HepG2 (cell line): Measurements from ENCODE around the gene DAPK1. TPM values are rescaled to one million over a fixed set of nuclear protein-coding genes. Genes with fewer than 3 reads are reported as not detected.

ENCODE experiments used
- ATAC-seq: fragments of 200-7000 bp; cut with Tn5 transposase; 3 replicates; pipeline ENCODE4 v1.9.1; 2020; ENCODE audit warnings: mild to moderate bottlenecking, moderate library complexity
- BruUV-seq: library from RNA; stranded (reverse); fragments of 400-500 nt; replicated peaks from 2 replicates; lab custom pipeline; 2021; lab: Mats Ljungman, UMichigan
- CTCF ChIA-PET: fragments of 300-600 bp; formaldehyde crosslinking; extraction: SDS; loops from one replicate; lab custom pipeline; 2021; ENCODE audit warnings: low total read pairs, inconsistent platforms, low intra/inter-chr PET ratio; lab: Yijun Ruan, JAX
- POLR2A ChIA-PET: fragments of 350-600 bp; sonication (Branson Sonifier 250); formaldehyde crosslinking; loops from one replicate; lab custom pipeline; 2020; ENCODE audit warnings: antibody characterized with exemption, inconsistent platforms; lab: Yijun Ruan, JAX
- DNase-seq: peaks from one replicate; pipeline ENCODE4 v3.0.0-alpha.2; 2015; ENCODE audit warnings: low spot score
- FAIRE-seq: peaks from 3 replicates; lab custom pipeline; 2011; peaks lifted over from hg19 to GRCh38; lab: Jason Lieb, UNC
- H2AFZ ChIP-seq: one replicate; pipeline ENCODE4 v1.6.1; 2011; ENCODE audit warnings: low read length, inconsistent platforms
- H3K27ac ChIP-seq: fragments of 300-600 bp; 3 replicates; pipeline ENCODE4 v1.8.0; 2011; ENCODE audit warnings: mixed run types, mild to moderate bottlenecking, mixed read lengths, low read length, inconsistent platforms; ENCODE audit not compliant: insufficient read depth; ENCODE audit errors: extremely low read length
- H3K27me3 ChIP-seq, 2 experiments: fragments of 200-600 bp in 1 of 2; 2 replicates in 1 of 2; 3 replicates in 1 of 2; pipeline versions ENCODE4 v1.6.0 to v1.8.0; 2011; ENCODE audit warnings: low read length in 2 of 2, mild to moderate bottlenecking in 2 of 2, moderate library complexity in 2 of 2, inconsistent platforms in 1 of 2; ENCODE audit not compliant: insufficient read depth in 2 of 2, control insufficient read depth in 1 of 2
- H3K36me3 ChIP-seq, 2 experiments: fragments of 200-600 bp in 1 of 2; replicated peaks in 1 of 2; 2 replicates in 1 of 2; 3 replicates in 1 of 2; pipeline versions ENCODE4 v1.5.1 to v1.8.0; 2011; ENCODE audit warnings: low read length in 2 of 2, inconsistent platforms in 1 of 2; ENCODE audit not compliant: insufficient read depth in 2 of 2, control insufficient read depth in 1 of 2
- H3K4me1 ChIP-seq: 2 replicates; pipeline ENCODE4 v1.5.1; 2012; ENCODE audit warnings: low read length, inconsistent platforms; ENCODE audit not compliant: insufficient read depth
- H3K4me2 ChIP-seq: 2 replicates; pipeline ENCODE4 v1.6.0; 2011; ENCODE audit warnings: low read depth, low read length, inconsistent platforms
- H3K4me3 ChIP-seq, 3 experiments: fragments of 200-600 bp in 1 of 3; sonication (generic), shearing (Covaris generic) in 1 of 3; replicated peaks in 1 of 3; 2 replicates each; pipeline ENCODE4 v1.5.1; 2011 to 2016; ENCODE audit warnings: low read length in 3 of 3, inconsistent platforms in 2 of 3, low read depth in 2 of 3, mild to moderate bottlenecking in 2 of 3, control low read depth in 1 of 3, mixed read lengths in 1 of 3; ENCODE audit not compliant: insufficient read depth in 1 of 3
- H3K79me2 ChIP-seq: one replicate; pipeline ENCODE4 v1.6.1; 2011; ENCODE audit warnings: low read length, inconsistent platforms; ENCODE audit not compliant: insufficient read depth
- H3K9ac ChIP-seq: 2 replicates; pipeline ENCODE4 v1.6.0; 2011; ENCODE audit warnings: mild to moderate bottlenecking, low read depth, low read length, inconsistent platforms; ENCODE audit not compliant: insufficient read depth
- H3K9me3 ChIP-seq: 2 replicates; pipeline ENCODE4 v1.5.1; 2012; ENCODE audit warnings: mild to moderate bottlenecking, low read length
- H4K20me1 ChIP-seq: 2 replicates; pipeline ENCODE4 v1.6.0; 2011; ENCODE audit warnings: inconsistent platforms, mild to moderate bottlenecking, low read length, moderate library complexity; ENCODE audit not compliant: insufficient read depth
- ATF1 ChIP-seq: IDR thresholded peaks from 2 replicates; pipeline ENCODE4 v1.6.1; 2016; ENCODE audit warnings: mild to moderate bottlenecking, control low read depth
- ETV5 ChIP-seq: IDR thresholded peaks from 2 replicates; pipeline ENCODE4 v1.6.1; 2018; ENCODE audit warnings: missing biosample characterization, missing genetic modification reagents, inconsistent platforms, borderline replicate concordance
- KLF12 ChIP-seq: sonication (generic); formaldehyde crosslinking; IDR thresholded peaks from 2 replicates; pipeline ENCODE4 v1.4.0; 2020; ENCODE audit warnings: missing genetic modification reagents, borderline replicate concordance
- MEIS2 ChIP-seq: sonication (generic); formaldehyde crosslinking; IDR thresholded peaks from 2 replicates; pipeline ENCODE4 v1.9.0; 2021; ENCODE audit warnings: mild to moderate bottlenecking, missing genetic modification reagents
- NCOR1 ChIP-seq: fragments of 200-600 bp; sonication (generic); IDR thresholded peaks from 2 replicates; pipeline ENCODE4 v1.7.0; 2017; ENCODE audit warnings: antibody characterized with exemption, low read length, borderline replicate concordance
- NFKBIZ ChIP-seq: IDR thresholded peaks from 2 replicates; pipeline ENCODE4 v1.6.1; 2018; ENCODE audit warnings: missing genetic modification reagents, missing compliant biosample characterization
- POLR2A ChIP-seq, 2 experiments: IDR thresholded peaks; 2 replicates each; pipeline ENCODE4 v1.6.1; 2011; ENCODE audit warnings: low read depth in 2 of 2, low read length in 2 of 2, mild to moderate bottlenecking in 1 of 2, moderate library complexity in 1 of 2; ENCODE audit not compliant: insufficient read depth in 1 of 2
- SATB2 ChIP-seq: sonication (generic); formaldehyde crosslinking; IDR thresholded peaks from 2 replicates; pipeline ENCODE4 v1.5.0; 2020; ENCODE audit warnings: missing genetic modification reagents
- SIN3A ChIP-seq: IDR thresholded peaks from 2 replicates; pipeline ENCODE4 v1.6.1; 2011; ENCODE audit warnings: low read depth, mild to moderate bottlenecking, control low read depth, low read length, borderline replicate concordance
- TGIF2 ChIP-seq: IDR thresholded peaks from 2 replicates; pipeline ENCODE4 v1.6.1; 2016; ENCODE audit warnings: control low read depth, missing compliant biosample characterization
- ZFX ChIP-seq: sonication (generic); formaldehyde crosslinking; IDR thresholded peaks from 2 replicates; pipeline ENCODE4 v1.4.0; 2020; ENCODE audit warnings: mild to moderate bottlenecking, low read depth, missing genetic modification reagents, moderate library complexity
- ZMAT3 ChIP-seq: sonication (generic); formaldehyde crosslinking; conservative IDR thresholded peaks from 2 replicates; pipeline ENCODE4 v1.7.0; 2021; ENCODE audit warnings: missing genetic modification reagents
- ZMYM3 ChIP-seq: sonication (generic); formaldehyde crosslinking; IDR thresholded peaks from 2 replicates; pipeline ENCODE4 v1.5.1; 2020; ENCODE audit warnings: mild to moderate bottlenecking, missing genetic modification reagents
- ZNF550 ChIP-seq: sonication (generic); formaldehyde crosslinking; IDR thresholded peaks from 2 replicates; pipeline ENCODE4 v1.4.0; 2020; ENCODE audit warnings: mild to moderate bottlenecking, missing genetic modification reagents, borderline replicate concordance
- ZNF609 ChIP-seq: sonication (generic); formaldehyde crosslinking; IDR thresholded peaks from 2 replicates; pipeline ENCODE4 v1.4.0; 2020; ENCODE audit warnings: mild to moderate bottlenecking, missing genetic modification reagents, borderline replicate concordance
- ZNF781 ChIP-seq: sonication (generic); formaldehyde crosslinking; IDR thresholded peaks from 2 replicates; pipeline ENCODE4 v1.5.1; 2020; ENCODE audit warnings: borderline replicate concordance, mild to moderate bottlenecking, missing genetic modification reagents; ENCODE audit errors: not compliant biosample characterization
- WGBS: methylation state at CpG from one replicate; pipeline ENCODE4 v1.1.6; 2017; ENCODE audit warnings: low lambda C conversion rate; 5-methylcytosine and 5-hydroxymethylcytosine counted together
- in situ Hi-C: cut with HindIII; loops from 2 replicates; pipeline ENCODE4 v1.10.0; 2017; ENCODE audit warnings: low pct_unique_long_range_greater_than_20kb; ENCODE audit not compliant: extremely low pct_ligation_motif_present
- intact Hi-C: fragments of 100-400 bp; cut with micrococcal nuclease; formaldehyde crosslinking; loops from one replicate; pipeline ENCODE4 v1.10.0; 2022; ENCODE audit not compliant: unreplicated experiment
- polyA plus RNA-seq, 8 experiments: library from polyadenylated mRNA; depleted of rRNA in 3 of 8; stranded (reverse) in 7 of 8; unstranded in 1 of 8; fragments of >200 nt; fragmentation: Illumina TruSeq in 4 of 8; extraction: Trizol in 4 of 8; gene quantifications; 2 replicates each; pipeline versions ENCODE4 v1.2.1 to v1.2.3, GENCODE V29; 2011 to 2016; ENCODE audit warnings: low read depth in 4 of 8, missing spikeins in 1 of 8, mixed read lengths in 1 of 8; ENCODE audit not compliant: insufficient read depth in 1 of 8
- total RNA-seq, 5 experiments: library from RNA; depleted of rRNA; stranded (reverse); fragments of >200 nt; fragmentation: Illumina TruSeq; extraction: Trizol; gene quantifications; 2 replicates each; pipeline ENCODE4 v1.2.3, GENCODE V29; 2016; ENCODE audit warnings: low read depth in 1 of 5
- TF ChIP-seq, protein P1 (sequence below): IDR thresholded peaks from 2 replicates; pipeline ENCODE4 v1.6.1; 2016; ENCODE audit warnings: mild to moderate bottlenecking

Gene DAPK1
- total and polyA plus RNA-seq, 2 of the 13 experiments (the other 11 are each of a cell fraction or from before 2014, with no cell fraction given) = 35.7 to 35.9 TPM

- TF ChIP-seq ZNF609 (CRISPR knock-in tag) = peak; percentile 89
- TF ChIP-seq NFKBIZ = 0 out of 2 replicates have a peak, but pooled peaks have one; percentile 54
- TF ChIP-seq, all 625 proteins: peak for 185
These were observed 71.4 kb downstream of the DAPK1 start (continued) for GRCh38 chr9:87569008-87569509.

DNA sequence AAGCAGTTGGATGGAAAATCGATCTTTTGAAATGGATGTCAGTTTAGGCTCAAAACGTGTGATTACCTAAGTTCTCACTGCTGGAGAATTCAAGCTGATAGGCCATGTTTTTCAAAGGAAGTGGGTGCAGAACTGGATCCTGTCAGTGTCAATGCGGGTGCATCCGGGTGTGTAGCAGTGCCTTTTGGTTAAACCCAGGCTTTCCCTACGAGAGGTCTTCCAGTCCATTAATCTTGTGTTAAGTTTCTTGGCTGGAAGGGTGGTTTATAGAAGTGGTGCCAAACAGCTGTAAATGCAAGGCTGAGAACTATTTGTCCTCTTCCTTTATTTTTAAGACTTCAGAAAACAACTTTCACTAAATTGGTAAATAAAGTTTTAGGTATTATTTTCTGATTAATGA, 71.9 kb downstream of the DAPK1 start:
- Histone ChIP-seq H3K79me2 (peaks cover 13% of the 10 kb centered on the region), H3K4me2 (peak overlapping the region; percentile 83), H3K4me3 (peak overlapping the region; percentile 19 to 51 (median 47)), H3K27me3 (no peaks in the 10 kb centered on the region), H3K9me3 (no peaks in the 10 kb centered on the region), H3K27ac (peak overlapping the region; percentile 98), H4K20me1 (no peaks in the 10 kb centered on the region), H3K4me1 (peaks cover 71% of the 10 kb centered on the region), H3K9ac (peak overlapping the region; percentile 72), H3K36me3 (0 out of 5 replicates have a peak, but pooled peaks cover 0 to 1% of the 10 kb centered on the region in 2 experiments), H2AFZ (no peak overlapping the region)
- ATAC-seq = peak; percentile 61
- WGBS = 3% methylated on average over 3 of the region's 5 CpGs
- BruUV-seq = no TSS peak
- ChIA-PET POLR2A (interaction anchor here (0.8 to 4.7 kb wide), 14 partner anchors 11 to 72 kb away, joined by 3 to 111 read pairs (median 6); partner anchors contain the start of gene DAPK1), CTCF (no interaction called here)
- peak; percentile 63 for DNase-seq
- intact Hi-C loops = loop anchor here (1.0 kb wide), 1 partner anchor 98 kb away; no protein-coding TSS in a partner anchor
- in situ Hi-C loops = no loop called here
- FAIRE-seq = no peak
- TF ChIP-seq, protein P1, sequence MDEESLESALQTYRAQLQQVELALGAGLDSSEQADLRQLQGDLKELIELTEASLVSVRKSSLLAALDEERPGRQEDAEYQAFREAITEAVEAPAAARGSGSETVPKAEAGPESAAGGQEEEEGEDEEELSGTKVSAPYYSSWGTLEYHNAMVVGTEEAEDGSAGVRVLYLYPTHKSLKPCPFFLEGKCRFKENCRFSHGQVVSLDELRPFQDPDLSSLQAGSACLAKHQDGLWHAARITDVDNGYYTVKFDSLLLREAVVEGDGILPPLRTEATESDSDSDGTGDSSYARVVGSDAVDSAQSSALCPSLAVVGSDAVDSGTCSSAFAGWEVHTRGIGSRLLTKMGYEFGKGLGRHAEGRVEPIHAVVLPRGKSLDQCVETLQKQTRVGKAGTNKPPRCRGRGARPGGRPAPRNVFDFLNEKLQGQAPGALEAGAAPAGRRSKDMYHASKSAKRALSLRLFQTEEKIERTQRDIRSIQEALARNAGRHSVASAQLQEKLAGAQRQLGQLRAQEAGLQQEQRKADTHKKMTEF (CRISPR knock-in tag) = peak; percentile 10; the same call in 1 of the 2 replicates
- TF ChIP-seq ATF1 (CRISPR knock-in tag) (peak; percentile 4; the same call in 1 of the 2 replicates), ZFX (peak; percentile 32; the same call in 1 of the 2 replicates), SIN3A (no peak), ZNF781 (CRISPR knock-in tag) (peak; percentile 16), ETV5 (CRISPR knock-in tag) (0 out of 2 replicates have a peak, but pooled peaks have one; percentile 27), MEIS2 (CRISPR knock-in tag) (0 out of 2 replicates have a peak, but pooled peaks have one; percentile 10), TGIF2 (CRISPR knock-in tag) (0 out of 2 replicates have a peak, but pooled peaks have one; percentile 13), KLF12 (CRISPR knock-in tag) (0 out of 2 replicates have a peak, but pooled peaks have one; percentile 9), ZMYM3 (CRISPR knock-in tag) (0 out of 2 replicates have a peak, but pooled peaks have one; percentile 31), POLR2A (IDR thresholded peaks at IDR 0.05; ENCODE audit: insufficient read depth in 1 of 2, low read depth in 2 of 2, low read length in 2 of 2) (0 out of 4 replicates have a peak, but pooled peaks of 1 of the 2 experiments have one; percentile 7), ZNF550 (CRISPR knock-in tag) (no peak), ZMAT3 (CRISPR knock-in tag) (0 out of 2 replicates have a peak, but pooled peaks have one; percentile 3), NCOR1 (peak; percentile 7; the same call in 1 of the 2 replicates), SATB2 (CRISPR knock-in tag) (no peak)
